HG03460 (cell line): ENCODE measurements around the gene HJV.
A peak's percentile ranks its signal among the peaks of the same experiment; 100 is the strongest.
"Not testable (repeated sequence)": the region's sequence is repeated elsewhere in the genome, so short reads cannot be mapped to it uniquely, and the experiment has no call there.

ENCODE experiments used
- ATAC-seq: cut with Tn5 transposase; IDR thresholded peaks from one replicate; pipeline ENCODE4 v1.9.1; 2021; ENCODE audit not compliant: unreplicated experiment

The HJV gene, protein sequence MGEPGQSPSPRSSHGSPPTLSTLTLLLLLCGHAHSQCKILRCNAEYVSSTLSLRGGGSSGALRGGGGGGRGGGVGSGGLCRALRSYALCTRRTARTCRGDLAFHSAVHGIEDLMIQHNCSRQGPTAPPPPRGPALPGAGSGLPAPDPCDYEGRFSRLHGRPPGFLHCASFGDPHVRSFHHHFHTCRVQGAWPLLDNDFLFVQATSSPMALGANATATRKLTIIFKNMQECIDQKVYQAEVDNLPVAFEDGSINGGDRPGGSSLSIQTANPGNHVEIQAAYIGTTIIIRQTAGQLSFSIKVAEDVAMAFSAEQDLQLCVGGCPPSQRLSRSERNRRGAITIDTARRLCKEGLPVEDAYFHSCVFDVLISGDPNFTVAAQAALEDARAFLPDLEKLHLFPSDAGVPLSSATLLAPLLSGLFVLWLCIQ

GRCh38 chr1:146021622-146022402, at the start of gene HJV:
Gene HJV (minus strand): TSS chr1:146021735. CDS start chr1:146020231, 1,504 bp downstream.
- no peak for ATAC-seq

GRCh38 chr1:146059148-146059547, 37.6 kb upstream of the HJV start:
- not testable (repeated sequence) for ATAC-seq

GRCh38 chr1:146051852-146052676, 30.5 kb upstream of the HJV start:
- peak; percentile 78 for ATAC-seq

DNA sequence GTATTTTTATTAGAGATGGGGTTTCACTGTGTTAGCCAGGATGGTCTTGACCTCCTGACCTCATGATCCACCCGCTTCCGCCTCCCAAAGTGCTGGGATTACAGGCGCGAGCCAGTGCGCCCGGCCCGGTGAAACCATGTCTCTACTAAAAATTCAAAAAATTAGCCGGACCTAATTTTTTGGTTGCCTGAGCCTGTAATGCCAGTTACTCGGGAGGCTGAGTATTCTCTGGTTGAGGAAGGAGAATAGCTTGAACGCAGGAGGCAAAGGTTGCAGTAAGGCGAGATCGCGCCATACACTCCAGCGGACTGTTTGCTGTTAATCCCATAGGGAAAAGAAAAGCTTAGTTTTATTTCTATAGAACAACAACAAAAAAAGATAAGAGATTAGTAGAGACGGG, 29.9 kb upstream of the HJV start:
- ATAC-seq = no peak

DNA sequence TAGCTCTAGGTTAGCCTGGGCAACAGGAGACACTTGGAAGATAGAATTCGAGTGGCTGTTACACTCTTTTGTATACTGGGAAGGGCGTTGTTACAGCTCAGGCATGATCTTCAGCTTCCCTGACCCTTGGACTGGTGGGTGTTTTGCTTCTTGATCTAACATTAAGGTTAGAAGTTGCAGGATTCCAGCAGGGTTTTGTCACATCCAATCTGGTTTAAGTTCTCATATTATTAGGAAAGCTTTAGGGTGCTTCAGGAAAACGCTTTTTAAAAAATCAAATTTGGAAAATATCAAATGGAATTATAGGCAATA, 29.1 kb upstream of the HJV start:
- not testable (repeated sequence) for ATAC-seq

DNA sequence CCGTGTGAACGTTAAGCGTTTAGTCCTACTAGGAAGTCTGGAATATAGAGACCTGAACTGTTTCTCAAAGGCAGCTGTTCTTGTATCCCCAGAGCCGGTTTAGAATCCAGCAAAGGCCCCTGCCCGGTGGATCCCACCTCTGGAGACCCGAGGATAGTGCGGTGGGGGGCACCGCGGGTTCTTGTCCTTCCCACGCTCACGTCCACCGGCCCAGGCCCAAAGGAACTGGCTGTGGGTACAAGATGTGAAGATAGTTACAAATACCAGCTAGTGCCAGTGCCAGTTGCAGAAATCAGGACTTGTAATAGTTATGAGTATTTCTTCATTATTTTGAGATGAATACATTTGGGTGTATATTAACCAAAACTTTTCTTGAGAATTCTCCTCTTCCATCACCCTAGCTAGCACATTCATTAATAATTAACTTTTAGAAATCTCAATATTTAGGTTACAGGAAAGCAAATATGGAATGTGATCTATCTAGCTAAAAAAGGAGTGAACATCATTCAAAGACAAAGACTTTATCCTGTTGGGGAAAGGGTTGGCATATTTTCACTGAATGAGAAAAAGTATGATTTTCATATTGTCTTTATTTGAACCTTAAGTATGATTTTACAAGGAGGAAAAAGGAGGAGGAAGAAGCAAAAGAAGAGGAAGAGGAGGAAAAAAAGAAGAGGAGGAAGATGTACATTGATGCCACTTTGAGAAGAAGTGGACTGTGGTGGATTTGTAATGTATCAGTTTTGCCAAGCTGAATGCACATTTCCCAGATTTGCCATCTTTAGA, 28.5 kb upstream of the HJV start:
- not testable (repeated sequence) for ATAC-seq

DNA sequence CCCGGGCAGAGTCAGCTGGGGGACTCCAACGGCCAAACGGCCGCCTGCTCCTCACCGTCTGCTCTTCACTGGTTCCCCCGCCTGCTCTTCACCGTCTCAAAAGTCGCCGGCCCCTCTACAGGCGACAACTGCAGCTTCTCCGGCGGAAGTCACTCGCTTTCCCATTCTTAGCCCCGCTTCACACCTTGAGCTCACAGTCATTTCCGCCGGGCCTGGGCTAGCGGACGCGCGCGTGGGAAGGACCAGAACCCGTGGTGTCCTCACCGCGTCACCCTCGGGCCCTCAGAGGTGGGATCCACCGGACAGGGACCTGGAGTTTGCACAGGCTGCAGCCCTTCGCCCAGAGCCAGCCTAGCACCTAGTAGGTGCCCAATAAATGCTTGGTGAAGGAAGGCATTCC, 27.9 kb upstream of the HJV start:
- ATAC-seq = no peak

DNA sequence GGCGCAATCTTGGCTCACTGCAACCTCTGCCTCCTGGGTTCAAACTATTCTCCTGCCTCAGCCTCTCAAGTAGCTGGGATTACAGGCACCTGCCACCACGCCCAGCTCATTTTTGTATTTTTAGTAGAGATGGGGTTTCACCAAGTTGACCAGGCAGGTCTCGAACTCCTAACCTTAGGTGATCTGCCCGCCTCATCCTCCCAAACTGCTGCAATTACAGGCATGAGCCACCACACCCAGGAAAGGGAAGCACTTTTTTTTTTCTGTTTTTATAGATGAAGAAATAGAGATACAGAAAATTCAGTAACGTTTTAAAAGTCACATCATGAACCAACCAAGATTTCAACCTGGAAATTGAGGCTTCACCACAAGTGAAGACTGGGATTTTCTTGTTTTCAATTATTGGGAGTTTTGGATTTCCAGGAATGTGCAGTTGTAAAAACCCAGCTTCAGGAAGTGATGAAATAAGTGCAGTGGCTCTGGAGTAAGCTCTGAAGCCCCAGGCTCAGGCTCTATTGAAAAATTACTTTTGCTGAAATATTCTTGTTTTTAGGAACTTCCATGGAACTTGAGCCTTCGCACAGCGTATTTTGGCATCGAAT, 27.1 kb upstream of the HJV start:
- not testable (repeated sequence) for ATAC-seq

- no peak for ATAC-seq
Measured at GRCh38 chr1:146046664-146047063, 25.1 kb upstream of the HJV start.

DNA sequence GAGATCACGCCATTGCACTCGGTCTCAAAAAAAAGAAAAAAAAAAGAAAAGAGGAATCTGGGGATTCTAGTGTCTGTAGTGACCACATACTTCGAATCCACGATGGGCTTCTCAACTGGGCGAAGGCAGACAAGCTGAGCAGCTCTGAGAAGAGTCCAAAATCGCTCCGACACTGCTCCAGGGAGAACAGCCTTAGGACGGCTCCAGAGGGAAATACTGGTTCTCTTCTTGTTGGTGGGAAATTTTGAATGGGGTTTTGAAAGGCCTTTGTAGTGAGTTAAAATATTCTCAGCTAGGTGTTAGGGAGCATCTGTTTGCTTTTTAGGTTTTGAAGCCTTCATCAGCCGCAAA, 18.3 kb upstream of the HJV start:
- ATAC-seq = no peak

- ATAC-seq = no peak
Measured at GRCh38 chr1:146036965-146037646, 15.6 kb upstream of the HJV start.

DNA sequence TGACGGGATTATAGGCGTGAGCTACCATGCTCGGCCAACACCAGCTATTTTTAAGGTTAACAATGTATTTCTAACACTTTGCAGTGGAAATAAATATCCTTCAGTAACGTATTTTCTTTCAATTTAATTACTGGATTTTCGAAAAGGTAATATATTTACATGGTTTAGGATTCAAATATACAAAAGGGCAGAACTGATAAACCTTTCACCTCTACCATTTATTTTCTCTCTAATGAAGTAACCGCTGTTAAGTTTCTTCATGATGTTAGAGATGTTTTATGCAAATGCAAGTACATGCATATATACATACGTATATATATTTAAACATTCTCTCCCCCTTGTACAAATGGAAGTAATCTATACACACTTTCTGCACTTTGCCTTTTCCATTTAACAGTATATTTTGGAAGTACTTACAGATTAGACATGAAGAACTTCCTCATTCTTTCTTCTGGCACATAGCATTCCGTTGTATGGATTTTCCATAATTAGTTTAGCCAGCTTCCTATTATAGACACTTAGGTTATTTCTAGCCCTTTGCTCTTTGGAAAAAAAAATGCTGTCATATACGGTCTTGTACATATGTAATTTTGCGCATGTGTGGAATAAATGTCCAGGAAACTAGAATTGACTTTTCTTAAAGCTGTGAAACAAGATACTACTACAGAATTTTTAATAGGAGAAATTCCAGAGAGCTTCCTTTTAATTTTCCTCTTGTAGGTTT, 14.9 kb upstream of the HJV start:
- no peak for ATAC-seq

- ATAC-seq = no peak
Measured at GRCh38 chr1:146035048-146035423, 13.5 kb upstream of the HJV start.

DNA sequence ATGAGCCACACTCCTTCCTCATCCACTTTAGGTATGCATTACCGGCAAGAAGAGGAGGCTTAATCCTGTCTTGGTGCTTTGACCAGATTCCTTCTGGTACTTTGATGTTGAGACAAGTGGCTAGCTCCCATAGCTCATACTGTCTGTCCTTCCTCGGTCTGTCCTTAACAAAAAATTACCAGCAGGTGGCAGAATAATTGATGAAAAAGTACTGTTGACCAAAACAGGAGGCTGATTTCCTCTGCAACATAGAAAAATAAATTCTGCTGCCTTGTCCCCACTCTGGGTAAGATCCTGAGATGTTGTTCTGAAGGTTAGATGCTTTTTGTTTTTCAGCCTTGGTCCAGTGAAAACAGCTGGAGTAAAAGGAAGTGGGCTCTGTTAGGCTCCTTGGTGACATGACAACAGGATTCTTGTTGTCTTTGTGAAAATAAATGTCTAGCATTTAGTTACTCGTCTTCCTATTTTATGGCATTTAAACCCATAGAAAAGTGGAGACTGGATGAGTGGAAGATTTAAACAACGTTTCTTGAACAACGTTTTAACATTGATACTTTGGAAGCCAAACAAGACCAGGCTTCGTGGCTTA, 11.2 kb upstream of the HJV start:
- no peak for ATAC-seq

GRCh38 chr1:146031476-146031875, 9.9 kb upstream of the HJV start:
- no peak for ATAC-seq

GRCh38 chr1:146029117-146029516, 7.6 kb upstream of the HJV start:
- ATAC-seq = no peak

DNA sequence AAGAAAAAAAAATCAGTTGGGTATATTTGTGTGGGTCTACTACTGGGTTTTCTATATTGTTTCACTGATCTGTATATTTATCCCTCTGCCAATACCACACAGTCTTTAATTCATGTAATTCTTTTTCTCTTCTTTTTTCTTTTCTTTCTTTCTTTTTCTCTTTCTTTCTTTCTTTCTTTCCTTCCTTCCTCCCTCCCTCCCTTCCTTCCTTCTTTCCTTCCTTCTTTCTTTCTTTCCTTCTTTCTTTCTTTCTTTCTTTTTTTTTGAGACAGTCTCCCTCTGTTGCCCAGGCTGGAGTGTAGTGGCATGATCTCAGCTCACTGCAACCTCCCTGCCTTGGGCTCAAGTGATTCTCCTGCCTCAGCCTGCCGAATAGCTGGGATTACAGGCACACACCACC, 5.1 kb upstream of the HJV start:
- ATAC-seq = not testable (repeated sequence)

DNA sequence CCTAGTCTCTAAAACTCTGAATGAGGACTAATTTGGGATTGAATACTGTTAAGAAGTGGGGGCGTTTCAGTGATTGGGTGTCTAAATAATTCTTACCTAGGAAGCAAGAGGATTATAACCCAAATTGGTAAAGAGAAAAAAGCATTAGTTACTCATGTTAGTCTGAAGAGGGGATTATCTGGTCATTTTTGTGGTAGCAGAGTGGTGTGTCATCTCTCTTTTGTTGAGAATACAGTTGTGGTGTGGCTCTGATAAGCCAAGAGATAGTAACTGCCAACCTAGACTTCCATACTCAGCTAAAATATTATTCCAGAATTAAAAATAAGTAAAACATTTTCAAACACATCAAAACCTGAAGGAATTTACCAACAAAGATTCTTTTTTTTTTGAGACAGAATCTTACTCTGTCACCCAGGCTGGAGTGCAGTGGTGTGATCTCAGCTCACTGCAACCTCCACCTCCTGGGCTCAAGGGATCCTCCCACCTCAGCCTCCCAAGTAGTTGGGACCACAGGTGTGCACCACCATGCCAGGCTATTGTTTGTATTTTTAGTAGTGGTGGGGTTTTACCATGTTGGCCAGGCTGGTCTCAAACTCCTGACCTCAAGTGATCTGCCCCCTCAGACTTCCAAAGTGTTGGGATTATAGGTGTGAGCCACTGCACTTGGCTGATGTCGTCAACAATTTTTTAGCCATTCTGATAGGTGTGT, 4.4 kb upstream of the HJV start:
- ATAC-seq = not testable (repeated sequence)
